GM18517 (cell line): ENCODE measurements around the gene RPS6KB2.
"Not testable (repeated sequence)": the region's sequence is repeated elsewhere in the genome, so short reads cannot be mapped to it uniquely, and the experiment has no call there.

Experiments used
- ATAC-seq: cut with Tn5 transposase; IDR thresholded peaks from one replicate; pipeline ENCODE4 v1.9.1; 2021; ENCODE audit warnings: mild to moderate bottlenecking, moderate library complexity; ENCODE audit not compliant: unreplicated experiment

Gene RPS6KB2

DNA sequence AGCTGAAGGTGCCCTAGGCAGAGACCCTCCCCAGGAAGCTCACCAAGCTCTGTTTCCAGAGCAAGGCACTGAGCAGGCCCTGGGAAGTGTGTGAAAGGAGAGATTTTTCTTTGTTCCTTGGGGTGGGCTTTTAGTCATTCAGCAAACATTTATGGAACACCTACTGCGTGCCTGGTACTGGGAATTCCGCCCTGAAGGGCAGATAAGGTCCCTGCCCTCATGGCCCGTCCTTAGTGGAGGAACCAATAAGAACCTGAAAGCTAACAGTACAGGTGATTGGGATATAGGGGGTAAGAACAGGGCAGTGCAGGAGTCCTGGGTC is 36.9 kb downstream of the RPS6KB2 start:
- ATAC-seq, result no peak

DNA sequence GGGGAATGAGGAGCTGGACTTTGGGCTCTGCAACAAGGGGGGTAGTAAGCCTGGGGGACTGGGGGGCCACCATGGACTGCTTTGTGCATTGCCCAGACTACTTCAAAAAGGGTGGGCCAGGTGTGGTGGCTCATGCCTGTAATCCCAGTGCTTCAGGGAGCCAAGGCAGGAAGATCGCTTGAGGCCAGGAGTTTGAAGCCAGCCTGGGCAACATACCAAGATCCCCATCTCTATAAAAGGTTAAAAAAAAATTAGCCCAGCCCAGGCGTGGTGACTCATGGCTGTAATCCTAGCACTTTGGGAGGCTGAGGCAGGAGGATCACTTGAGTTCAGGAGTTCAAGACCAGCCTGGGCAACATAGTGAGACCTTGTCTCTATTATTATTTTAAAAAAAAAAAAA is 37.2 kb downstream of the RPS6KB2 start:
- not testable (repeated sequence) for ATAC-seq

DNA sequence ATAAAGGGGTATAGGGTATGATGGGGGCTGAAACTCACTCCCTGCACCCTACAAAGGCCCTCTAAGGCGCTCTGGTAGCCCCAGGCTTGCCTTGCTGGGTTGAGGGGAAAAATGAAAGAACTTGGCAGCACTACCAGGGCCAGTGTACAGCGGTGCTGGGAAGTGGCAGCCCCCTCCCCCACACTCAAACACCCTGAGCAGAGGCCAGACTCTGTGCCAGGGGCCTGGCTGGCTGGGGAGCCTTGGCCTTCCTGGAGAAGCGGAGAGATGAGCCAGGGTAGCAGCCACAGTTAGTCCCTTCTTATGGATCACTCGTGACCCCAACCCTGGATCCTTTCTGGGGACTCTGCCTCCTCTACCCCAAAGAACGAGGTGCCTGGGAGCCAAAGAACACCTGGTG is 38.1 kb downstream of the RPS6KB2 start:
- no peak for ATAC-seq

DNA sequence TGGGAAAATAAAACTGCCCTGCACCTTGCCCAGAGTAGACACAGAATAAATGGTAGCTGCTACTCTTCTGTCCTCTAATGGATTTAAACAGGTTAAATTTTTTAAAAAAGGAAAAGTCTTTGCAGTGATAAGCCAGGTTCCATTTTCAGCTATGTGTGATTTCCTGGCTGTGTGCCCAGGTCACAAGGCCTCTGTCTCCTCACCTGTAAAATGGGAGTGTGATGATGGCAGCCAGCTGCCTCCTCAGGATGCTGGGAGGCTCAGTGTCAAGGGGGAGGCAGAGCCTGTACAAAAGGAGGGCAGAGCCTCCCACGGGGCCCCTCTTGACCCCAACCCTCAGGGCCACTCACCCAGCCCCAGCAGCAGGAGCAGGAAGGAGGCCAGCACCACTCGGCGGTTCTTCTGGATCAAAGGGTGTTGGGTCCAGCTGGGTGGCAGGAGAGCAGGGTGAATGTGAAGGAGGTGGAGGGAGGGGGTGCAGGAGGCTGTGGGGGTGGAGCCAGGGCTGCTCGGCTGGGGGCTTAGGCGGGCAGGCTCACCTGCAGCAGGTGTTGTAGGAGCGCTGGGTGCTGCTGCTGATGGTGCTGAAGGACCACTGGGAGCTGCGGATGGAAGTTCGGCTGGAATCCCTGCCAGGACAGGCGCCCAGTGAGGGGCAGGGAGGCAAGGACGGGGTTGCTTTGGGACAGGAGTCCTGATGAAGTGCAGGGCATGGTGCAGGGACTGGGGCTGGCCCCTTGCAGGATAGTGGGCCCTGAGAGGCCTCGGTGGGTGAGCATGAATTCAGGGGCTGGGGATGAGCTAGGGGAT is 38.9 kb downstream of the RPS6KB2 start:
- ATAC-seq, result no peak

DNA sequence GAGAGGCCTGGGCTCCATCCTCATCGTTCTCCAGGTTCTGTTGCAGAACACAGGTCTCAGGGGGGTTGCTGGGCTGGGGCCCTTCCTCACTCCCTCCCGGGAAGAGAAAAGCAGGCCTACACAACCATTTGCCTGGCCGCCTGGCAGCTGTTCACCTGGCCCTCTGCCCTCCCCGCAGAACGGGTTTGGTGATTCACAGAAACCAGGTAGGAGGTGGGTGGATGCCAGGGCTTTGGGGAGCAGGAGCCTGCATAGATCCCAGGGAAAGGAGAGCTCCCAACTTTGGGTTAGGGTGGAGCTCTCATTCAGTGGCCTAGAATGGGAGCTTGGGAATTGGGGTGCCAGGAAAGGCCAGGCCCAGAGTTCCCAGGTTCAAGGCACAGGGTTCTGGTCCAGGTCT is 39.8 kb downstream of the RPS6KB2 start:
- no peak for ATAC-seq

DNA sequence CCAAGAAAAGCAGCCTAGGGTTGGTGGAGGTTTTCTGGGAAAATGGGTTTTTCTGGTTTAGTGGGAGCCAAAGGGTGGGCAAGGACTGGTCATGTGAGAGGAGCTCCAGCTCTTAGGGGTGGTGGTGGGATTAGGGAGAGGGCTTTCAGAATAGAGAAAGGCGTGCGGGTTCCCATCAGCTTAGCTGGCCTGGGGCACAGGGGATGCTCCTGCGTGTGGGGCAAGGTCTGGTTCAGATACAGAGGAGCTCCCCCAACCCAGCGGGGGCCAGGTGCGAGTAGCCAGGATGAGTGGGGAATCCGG is 40.1 kb downstream of the RPS6KB2 start:
- no peak for ATAC-seq

DNA sequence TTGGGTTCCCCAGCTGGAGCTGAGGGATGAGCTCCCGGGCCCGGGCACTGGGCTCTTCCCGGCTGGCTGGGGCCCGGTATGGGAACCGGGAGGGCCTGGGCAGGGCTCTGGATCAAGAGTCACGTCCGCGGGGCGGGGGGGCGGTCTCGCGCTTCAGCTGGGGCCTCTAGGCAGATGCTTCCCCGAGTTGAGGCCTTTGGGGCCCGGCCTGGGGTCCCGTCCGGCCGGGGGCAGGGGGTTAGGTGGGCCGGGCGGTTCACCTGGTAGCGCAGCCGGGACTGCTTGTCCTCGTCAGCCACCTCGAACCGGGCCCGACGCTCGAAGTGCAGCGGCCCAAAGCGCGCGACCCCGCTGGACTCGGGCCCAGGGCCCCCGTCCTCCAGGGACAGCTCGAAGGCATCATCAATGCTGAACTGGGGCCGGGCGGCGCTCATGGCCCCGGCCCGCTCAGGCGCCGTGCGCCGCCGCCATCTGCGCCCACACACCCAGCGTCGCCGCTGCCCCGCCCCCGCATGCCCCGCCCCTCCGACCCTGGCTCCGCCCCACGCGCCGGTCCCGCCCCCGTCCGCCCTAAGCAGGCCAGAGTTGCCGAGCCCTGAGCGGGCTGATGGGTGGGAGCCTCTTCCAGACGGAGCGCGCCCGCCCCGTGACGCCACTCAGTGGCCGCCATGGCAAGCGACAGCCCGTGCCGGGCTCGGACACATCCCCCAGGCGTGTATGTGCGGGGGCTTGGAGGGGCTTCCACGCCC is 40.6 kb downstream of the RPS6KB2 start, which contains the start of gene TMEM134:
Gene TMEM134, minus strand, starts transcription at position 493 of the 749 bp plus-strand sequence. Its CDS starts 59 bp downstream, at position 434.
- ATAC-seq, result peak; percentile 41

DNA sequence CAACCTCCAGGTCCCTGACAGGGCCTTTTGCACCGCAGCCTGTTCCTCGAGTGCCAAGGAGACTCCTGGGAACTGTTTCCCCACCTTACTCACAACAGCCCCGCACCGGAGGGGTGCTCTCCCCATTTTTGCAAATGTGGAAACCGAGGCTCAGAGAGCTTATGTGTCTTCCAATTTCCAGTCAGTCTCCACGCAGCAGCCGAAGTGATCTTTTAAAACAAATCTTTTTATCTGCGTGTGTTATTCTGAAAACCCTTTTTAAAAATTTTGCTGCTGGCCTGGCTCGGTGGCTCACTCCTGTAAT is 41.2 kb downstream of the RPS6KB2 start:
- ATAC-seq, result peak; percentile 7

DNA sequence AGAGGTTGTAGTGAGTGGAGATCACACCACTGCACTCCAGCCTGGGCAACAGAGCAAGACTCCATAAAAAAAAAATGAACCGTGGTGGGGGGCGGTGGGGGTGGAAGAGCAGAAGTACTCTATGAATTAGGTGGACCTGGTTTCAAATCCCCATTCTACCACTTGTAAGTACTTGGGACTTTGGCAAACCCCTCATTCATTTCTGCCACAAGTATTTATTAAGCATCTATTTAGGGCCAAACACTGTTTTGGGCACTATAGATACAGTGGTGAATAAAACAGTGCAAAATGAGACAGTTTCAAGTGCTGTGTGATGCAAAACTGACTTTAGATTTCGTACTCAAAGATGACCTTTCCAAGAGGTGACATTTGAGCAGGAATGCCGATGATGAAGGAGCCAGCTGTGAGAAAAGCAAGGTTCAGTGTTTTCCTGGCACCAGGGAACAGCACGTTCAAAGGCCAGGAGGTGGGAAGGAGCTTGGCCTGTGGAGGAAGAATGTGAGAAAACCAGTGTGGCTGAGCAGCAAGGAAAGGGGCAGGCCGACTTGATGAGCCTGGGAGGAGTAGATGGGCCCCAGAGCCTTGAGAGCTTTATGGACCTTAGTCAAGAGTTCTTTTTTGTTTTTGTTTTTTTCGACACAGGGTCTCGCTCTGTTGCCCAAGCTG is 42.2 kb downstream of the RPS6KB2 start:
- no peak for ATAC-seq

DNA sequence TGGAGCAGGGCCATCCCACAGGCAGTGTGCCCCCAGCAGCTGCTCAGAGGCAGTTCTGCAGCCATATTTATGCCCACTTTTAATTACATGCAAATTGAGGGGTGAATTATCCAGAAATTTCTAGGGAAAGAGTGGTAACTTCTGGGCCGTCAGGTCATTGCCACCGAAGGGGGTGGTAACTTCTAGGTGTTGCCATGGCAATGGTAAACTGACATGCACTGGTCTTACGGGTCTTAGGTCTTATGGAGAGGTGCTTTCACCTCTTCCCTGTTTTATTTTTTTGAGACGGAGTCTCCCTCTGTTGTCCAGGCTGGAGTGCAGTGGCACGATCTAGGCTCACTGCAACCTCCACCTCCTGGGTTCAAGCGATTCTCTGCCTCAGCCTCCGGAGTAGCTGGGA is 44.6 kb downstream of the RPS6KB2 start:
- ATAC-seq, result no peak

DNA sequence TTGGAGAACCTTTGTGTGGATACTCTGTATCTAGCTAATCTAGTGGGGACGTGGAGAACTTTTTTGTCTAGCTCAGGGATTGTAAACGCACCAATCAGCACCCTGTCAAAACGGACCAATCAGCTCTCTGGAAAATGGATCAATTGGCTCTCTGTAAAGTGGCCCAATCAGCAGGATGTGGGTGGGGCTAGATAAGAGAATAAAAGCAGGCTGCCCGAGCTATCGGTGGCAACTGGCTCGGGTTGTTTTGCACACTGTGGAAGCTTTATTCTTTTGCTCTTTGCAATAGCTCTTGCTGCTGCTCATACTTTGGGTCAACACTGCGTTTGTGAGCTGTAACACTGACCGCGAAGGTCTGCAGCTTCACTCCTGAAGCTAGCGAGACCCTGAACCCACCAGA is 48.4 kb downstream of the RPS6KB2 start:
- ATAC-seq, result not testable (repeated sequence)

DNA sequence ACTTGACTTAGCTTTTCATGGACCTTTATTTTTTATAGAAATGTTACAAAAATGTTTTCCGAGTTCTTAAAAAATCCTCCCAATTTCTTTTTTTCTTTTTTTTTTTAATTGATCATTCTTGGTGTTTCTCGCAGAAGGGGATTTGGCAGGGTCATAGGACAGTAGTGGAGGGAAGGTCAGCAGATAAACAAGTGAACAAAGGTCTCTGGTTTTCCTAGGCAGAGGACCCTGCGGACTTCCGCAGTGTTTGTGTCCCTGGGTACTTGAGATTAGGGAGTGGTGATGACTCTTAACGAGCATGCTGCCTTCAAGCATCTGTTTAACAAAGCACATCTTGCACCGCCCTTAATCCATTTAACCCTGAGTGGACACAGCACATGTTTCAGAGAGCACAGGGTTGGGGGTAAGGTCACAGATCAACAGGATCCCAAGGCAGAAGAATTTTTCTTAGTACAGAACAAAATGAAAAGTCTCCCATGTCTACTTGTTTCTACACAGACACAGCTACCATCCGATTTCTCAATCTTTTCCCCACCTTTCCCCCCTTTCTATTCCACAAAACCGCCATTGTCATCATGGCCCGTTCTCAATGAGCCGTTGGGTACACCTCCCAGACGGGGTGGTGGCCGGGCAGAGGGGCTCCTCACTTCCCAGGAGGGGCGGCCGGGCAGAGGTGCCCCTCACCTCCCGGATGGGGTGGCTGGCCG is 49.2 kb downstream of the RPS6KB2 start:
- ATAC-seq, result not testable (repeated sequence)

DNA sequence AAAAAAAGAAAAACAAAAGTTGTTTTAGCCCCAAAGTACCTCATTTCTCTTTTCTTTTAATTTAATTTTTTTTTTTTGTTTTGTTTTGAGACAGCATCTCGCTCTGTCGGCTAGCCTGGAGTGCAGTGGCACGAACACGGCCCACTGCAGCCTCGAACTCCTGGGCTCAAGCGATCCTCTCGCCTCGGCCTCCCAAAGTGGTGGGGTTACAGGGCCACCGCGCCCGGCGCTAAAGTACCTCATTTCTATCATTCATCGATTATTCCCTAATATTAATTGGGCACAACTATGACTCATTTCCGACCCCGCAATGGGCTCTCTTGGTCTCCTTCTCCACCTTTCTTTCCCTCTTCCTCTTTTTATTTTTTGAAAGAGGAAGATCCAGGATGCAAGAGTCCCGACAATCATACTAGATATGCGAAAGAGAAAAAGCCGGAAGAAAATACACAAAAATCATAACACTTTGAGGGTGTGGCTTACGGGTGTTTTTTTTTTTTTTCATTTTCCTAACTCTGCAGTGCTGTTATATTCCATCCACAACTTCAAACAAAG is 54.1 kb downstream of the RPS6KB2 start:
- no peak for ATAC-seq

DNA sequence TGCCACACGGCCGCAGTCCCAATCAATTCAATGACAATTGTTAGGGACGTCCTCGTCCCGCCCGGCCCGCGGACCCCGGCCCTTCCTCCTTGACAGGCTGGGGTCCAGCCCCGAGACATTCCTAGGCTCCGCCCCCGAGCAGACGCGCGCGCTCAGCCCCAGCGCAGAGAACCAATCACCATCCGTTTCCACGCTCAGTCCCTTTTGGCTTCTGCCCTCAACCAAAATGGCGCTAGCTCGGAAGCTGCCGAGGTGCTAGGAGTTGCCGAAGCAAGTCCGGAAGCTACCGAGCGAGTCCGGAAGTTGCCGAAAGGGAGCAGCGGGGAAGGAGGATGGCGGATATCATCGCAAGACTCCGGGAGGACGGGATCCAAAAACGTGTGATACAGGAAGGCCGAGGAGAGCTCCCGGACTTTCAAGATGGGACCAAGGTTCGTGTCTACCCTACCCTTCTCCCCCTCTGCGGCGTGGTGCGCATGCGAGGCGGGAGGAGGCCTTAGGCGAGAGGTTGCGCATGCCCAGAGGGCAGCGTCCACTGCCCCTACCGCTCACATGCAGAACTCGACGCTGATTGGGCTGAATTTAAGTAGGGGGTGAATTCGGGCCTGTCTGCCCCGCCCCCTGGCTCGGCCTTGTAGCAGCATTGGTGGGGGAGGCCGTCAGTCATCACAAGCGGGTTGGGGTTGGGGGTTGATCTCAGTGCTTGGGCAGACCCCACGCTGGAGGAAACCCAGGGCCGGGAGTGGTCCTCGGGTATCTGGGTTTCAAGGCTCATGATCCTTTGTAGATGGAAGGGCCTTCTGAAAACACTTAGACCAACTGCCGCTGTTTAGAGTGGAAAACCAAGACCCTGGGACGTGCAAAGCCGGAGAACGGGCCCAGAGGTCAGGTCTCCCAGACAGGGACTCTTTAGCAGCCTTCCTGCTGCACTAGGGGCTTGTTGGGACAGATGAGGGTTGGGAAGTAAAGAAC is 54.8 kb downstream of the RPS6KB2 start, which contains the start of gene AIP:
Gene AIP, plus strand, starts transcription at position 200 of the 972 bp plus-strand sequence. Its CDS starts 133 bp downstream, at position 333.
- peak; percentile 51 for ATAC-seq

DNA sequence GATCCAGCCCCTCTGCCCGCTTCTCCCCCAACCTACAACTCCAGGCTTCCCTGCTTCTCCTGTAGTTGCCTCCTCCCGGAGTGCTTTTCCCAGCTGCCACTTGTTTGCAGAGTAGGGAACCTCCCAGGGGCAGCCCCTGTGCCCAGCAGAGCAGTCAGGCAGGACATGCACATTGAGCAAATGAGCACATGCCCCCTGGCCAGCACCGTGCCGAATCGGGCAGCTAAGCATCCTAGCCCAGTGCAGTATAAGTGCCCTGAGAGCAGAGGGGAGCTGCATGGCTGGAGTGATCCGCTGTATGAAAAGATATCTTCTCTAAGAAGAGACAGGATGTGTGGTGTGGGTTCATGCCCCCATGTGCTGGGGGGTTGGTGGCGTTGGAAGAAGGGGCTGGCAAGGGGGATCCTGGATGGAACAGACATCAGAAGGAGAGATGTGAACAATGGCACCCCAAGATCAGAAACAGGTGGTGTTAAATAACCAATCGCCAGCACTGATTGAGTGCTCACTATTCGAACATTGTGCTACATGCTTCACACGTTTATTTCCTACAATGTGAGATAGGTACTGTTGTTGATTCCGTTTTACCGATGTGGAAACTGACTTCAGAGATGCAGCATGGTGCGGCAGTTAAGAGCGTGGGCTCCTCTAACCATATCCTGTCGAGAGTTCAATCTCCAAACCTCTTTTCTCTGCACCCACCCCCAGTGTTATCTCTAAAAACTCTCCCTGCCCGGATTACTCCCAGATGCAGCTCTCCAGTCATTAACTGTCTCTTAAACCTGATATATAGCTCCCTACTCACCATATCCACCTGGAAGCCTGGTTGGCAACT is 55.8 kb downstream of the RPS6KB2 start:
- ATAC-seq, result no peak

DNA sequence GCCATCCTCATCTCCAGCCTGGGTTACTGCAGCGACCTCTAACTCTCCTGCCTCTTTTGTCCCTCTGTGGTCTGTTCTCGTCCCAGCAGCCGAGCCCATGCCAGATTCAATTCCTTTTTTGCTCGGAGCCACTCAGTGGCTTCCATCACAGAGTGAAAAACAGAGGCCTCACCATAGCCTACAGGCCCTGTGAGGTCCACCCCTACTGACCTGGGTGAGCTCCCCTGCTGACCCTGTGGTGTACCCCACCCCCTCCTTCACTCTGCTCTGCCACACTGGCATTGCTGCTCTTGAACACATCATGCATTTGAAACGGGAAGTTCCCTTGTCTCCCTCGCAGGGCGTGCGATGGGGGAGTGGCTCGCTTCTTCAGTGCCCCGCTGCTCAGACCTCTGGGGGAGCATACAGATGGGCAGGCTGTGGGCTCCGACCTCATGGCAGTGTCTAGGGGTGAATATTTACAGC is 56.6 kb downstream of the RPS6KB2 start:
- no peak for ATAC-seq
